GM12865 (cell line): ENCODE measurements around the gene ZCCHC2.

Source experiments
- DNase-seq: peaks from one replicate; pipeline ENCODE4 v3.0.0; 2010; ENCODE audit warnings: low read depth
- H3K4me3 ChIP-seq: 2 replicates; pipeline ENCODE4 v1.5.1; 2011; ENCODE audit warnings: mild to moderate bottlenecking, low read depth, low read length, control low read depth
- CTCF ChIP-seq: IDR thresholded peaks from 2 replicates; pipeline ENCODE4 v1.5.1; 2011; ENCODE audit warnings: low read length, control low read depth, low read depth, inconsistent platforms; ENCODE audit not compliant: insufficient read depth; ENCODE audit errors: missing control alignments

Gene ZCCHC2

GRCh38 chr18:62610701-62611411 lies 88.0 kb downstream of the ZCCHC2 start:
- no peak for TF ChIP-seq CTCF
- H3K4me3 ChIP-seq: no peak overlapping the region
- DNase-seq: no peak

- no peak for TF ChIP-seq CTCF
- no peak for DNase-seq
- H3K4me3 ChIP-seq: no peak overlapping the region
Observed at GRCh38 chr18:62611453-62612288, 88.8 kb downstream of the ZCCHC2 start.

- DNase-seq: no peak
- TF ChIP-seq CTCF: no peak
- no peak overlapping the region for H3K4me3 ChIP-seq
Observed at GRCh38 chr18:62612289-62612645, 89.4 kb downstream of the ZCCHC2 start.

DNA sequence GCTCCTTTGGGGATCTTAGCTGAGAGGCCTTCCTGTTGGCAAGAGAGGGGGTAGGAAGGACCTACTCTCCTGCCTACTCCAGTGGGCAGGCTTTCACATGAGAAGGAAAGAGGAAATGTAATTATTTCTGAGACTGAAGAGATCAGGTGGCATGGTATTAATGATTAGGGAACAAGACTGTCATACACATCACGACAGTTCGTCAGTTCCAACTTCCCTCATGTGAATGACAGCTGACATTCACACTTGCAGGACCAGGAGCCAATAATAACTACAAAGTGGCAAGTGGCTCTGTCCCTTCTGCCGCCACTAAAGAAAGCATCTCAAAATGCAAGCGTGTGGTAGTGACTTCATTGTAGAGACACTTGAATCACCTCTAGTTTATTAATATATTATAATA lies 90.0 kb downstream of the ZCCHC2 start:
- no peak for DNase-seq
- no peak for TF ChIP-seq CTCF

DNA sequence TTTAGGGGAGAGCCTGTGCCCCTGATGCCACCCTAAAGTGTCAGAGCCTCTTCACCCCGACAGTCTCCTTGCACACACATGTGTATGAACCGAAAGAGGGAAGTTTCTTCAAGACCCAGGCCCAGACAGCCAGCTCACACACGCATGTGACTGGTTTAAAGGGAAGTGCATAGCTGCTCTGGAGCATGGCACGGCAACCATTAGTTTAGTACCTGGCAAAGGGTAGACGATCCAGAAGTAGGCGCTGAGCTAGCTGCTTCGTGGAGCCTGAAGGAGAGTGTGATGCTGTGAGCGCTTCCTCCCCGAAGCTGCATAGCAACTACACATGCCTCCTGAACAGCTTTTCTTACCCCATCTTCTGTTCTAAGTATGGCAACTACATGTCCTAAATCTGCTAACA lies 91.7 kb downstream of the ZCCHC2 start:
- no peak for TF ChIP-seq CTCF
- DNase-seq: no peak
- no peak overlapping the region for H3K4me3 ChIP-seq

More for the DNA sequence above, 90.0 kb downstream of the ZCCHC2 start:
- no peak overlapping the region for H3K4me3 ChIP-seq

DNA sequence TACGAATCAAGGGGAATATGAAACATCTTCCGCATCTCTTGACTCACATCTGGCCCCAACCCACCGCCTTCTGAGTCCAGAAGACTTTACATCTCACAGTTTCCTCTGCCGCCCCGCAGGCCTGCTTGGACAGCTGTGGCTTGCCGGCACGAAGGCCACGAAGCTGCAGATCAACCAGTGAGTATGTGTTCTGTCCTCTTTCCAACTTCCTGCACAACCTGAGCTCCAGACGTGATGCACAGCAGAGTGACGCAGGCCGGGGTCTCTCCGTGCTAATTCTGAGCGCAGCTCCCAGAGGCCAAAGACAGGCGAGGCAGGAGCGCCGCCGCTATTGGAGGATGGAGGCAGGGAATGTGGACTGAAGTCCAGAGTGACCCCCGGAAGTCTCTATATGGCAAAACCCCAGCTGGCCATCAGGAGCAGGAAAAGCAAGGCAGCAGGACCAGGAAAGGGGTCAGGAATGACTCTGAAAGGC lies 93.5 kb downstream of the ZCCHC2 start:
- no peak for DNase-seq
- no peak overlapping the region for H3K4me3 ChIP-seq
- TF ChIP-seq CTCF: no peak
